Articular chondrocyte of knee joint (primary cell): Measurements from ENCODE around the gene TAF7L. TPM values are rescaled to one million over a fixed set of nuclear protein-coding genes. Genes with fewer than 3 reads are reported as not detected.

ENCODE experiments used
- small RNA-seq: library from RNA; depleted of rRNA; stranded (forward); fragments of <200 nt; gene quantifications from one replicate; pipeline ENCODE3, GENCODE V24; 2012
- total RNA-seq: library from RNA; depleted of rRNA; stranded (reverse); fragments of >200 nt; gene quantifications from 2 replicates; pipeline ENCODE4 v1.2.3, GENCODE V29; 2012

Gene TAF7L
- 0.22 and 0.26 TPM in 2 replicates for total RNA-seq

GRCh38 chrX:101290957-101291603 lies at the start of gene TAF7L:
Gene TAF7L, minus strand, starts transcription at chrX:101291334. Its CDS starts 3,791 bp downstream, at chrX:101287543.

GRCh38 chrX:101219116-101219863 lies 71.8 kb downstream of the TAF7L start, which contains the start of gene DRP2:
Gene DRP2, plus strand, starts transcription at chrX:101219786. Its CDS starts 11,862 bp downstream, at chrX:101231648.

Small RNA genes within 50 kb of the gene (small RNA-seq; reads per million reads assigned to genes)
- gene RNU6-934P: not detected

Other genes with a start within 250 kb of the TAF7L start
- 15.0 and 16.6 TPM in 2 replicates for gene TRMT2B, start 239.2 kb downstream of the TAF7L start, total RNA-seq
- 0.52 and 0.86 TPM in 2 replicates for gene TMEM35A, start 212.5 kb downstream of the TAF7L start, total RNA-seq
- 8.5 and 13.0 TPM in 2 replicates for gene CENPI, start 193.1 kb downstream of the TAF7L start, total RNA-seq
- gene DRP2, start 71.5 kb downstream of the TAF7L start, total RNA-seq: 0.13 and 0.22 TPM in 2 replicates
- gene TIMM8A, start 57.4 kb upstream of the TAF7L start, total RNA-seq: 5.3 and 7.6 TPM in 2 replicates
- gene BTK, start 94.9 kb upstream of the TAF7L start, total RNA-seq: not detected in 2 replicates
- gene RPL36A, start 99.7 kb upstream of the TAF7L start, total RNA-seq: 216 and 692 TPM in 2 replicates
- gene GLA, start 116.6 kb upstream of the TAF7L start, total RNA-seq: 23.7 and 26.5 TPM in 2 replicates
- 86.0 and 87.8 TPM in 2 replicates for gene HNRNPH2, start 116.9 kb upstream of the TAF7L start, total RNA-seq
- gene ARMCX4, start 194.1 kb upstream of the TAF7L start, total RNA-seq: 6.1 and 6.4 TPM in 2 replicates